SW480 (cell line): Measurements from ENCODE around the gene COL15A1.
"Not testable (repeated sequence)": the region's sequence is repeated elsewhere in the genome, so short reads cannot be mapped to it uniquely, and the experiment has no call there.

Source experiments
- DNase-seq: peaks from one replicate; pipeline ENCODE4 v3.0.0-alpha.2; 2016; ENCODE audit warnings: low spot score

COL15A1 gene

DNA sequence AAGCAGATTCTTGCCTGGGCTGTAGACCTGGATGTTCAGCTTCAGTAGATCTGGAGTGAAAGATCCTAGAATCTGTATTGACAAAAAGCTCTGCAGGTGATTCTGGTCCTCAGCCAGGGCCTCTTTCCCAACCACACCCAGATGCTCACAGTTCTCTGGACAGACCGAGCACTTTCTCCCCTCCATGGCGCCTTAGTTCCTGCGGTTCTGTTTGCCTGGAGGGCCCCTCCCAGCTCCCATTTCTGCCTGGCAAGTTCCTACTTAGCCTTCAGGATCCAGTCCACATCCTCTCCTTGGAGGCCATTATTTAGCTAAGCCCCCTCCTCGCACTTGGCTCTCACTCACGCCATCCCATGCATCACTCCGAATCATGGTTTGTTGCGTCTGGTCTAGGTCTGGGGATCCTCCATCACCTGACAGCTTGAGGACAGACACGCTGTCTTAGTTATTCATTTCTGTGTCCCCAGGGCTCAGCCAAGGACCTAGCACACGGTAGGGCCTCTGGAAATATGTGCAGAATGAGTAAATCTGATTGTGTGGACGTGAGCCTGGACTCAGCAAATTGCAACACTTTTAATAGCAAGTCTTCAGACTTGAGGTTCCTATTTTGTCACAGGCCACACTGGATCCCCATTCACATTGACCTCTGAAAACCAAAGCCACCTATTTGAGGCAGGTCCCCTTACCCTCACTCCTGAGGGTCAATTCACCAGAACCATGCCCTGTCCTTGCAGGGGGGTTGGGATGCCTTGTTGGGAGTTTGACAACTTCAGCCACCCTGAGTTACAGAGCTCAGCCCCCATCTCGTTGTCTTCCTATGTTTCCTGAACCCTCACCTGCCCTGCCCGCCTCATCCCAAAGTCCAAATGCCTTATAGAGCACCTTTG, 50.7 kb downstream of the COL15A1 start:
- DNase-seq: no peak

DNA sequence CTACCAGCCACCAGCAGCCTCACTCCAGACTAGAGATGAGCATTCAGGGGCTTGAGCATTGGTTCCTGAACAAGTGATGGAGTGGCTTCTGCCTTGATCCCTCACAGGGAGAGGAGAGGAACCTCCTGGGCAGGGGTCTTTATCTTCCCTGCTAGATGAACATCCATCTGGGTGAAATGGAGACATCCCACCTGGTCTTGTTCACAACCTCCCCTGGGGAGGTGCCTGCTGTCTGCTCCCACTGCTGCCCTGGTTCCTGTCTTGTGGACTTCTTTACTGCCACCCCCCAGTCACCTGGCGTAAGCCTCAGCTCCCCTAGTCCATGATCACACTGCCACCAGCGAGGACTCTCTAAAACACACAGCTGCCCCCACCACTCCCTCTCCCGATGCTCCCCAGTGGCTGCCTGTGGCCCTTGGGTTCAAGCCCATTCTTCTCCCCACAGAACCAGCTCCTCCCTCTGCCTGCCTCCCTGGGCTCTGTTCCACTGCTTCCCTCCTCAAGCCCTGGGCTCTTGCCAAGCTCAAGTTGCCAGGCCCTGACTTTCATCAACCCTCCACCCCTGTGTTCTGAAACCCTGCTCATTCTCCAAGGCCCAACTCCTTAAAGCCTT, 51.5 kb downstream of the COL15A1 start:
- no peak for DNase-seq

DNA sequence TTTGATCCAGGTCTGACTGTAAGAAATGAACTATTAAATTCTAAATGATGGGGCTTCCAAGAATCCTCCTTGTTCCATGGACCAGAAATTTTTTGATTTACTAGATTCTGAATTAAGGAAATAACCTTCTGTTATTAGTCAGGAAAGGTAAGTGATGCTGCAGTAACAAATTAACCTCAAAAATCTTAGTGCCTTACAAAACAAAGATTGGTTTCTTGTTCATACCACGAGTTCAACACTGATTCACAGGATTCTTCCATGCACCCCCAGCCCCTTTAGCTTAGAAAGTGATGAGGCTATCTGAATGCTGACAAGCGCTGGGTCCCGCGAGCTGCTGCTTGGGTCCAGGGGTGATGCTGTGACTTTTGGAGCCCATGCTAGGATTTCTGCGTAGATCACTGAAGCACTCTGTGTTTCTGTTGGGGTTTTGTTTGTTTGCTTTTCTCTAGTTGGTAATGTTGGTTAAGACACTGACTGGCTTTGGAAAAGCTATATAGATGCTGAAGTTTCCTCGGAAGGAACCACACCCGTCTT, 52.3 kb downstream of the COL15A1 start:
- DNase-seq: no peak

DNA sequence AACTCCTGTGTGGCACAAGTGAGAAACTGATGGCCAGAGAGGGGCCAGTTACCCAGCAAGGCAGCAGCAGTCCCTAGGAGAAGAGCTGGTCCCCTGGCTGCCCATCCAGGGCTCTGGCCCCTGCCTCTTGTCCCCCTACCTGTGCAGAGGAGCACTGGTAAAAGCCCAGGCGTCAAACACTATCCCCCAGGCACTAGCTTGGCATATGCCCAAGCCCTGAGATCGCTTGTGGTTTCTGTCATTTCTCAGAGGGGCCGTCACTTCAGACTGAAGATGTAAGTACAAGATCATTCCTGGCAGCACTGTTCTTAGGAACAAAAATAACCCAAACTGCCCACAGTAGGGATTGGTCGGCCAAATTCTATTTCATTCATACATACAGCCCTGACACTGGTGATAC, 53.9 kb downstream of the COL15A1 start:
- no peak for DNase-seq

DNA sequence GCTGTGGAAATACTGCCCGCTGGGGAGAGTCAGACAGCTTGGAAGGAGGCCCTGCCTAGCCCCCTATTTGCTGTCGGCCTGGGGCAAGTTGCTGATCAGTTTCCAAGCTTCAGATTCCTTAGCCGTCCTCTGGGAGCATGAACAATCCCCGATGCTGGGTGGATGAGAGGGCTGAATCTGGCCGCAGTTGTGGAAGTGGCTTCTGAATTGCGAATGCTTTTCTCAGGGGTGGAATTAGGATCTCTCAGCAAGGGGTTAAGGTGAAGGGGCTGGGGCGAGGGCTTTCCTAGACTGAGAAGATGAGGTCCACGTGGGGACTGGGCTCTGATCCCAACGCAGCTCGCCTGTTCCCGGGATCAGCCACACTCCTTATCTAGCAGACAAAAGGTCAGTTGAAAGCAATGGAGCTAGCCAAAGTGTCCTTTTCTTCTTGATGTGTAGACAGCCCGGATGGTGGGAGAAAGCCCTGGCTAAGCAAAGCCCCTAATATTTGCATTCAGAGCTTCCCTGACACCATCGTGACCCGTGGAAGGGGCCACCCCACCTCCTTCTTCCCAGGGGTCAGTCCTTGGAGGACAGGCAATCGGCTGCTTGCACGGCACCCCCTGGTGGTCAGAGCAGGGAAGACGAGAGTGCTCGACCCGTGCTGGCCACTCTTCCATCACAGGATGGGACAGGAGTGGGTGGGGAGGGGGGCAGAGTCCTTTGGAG, 54.9 kb downstream of the COL15A1 start:
- DNase-seq: peak; percentile 48

DNA sequence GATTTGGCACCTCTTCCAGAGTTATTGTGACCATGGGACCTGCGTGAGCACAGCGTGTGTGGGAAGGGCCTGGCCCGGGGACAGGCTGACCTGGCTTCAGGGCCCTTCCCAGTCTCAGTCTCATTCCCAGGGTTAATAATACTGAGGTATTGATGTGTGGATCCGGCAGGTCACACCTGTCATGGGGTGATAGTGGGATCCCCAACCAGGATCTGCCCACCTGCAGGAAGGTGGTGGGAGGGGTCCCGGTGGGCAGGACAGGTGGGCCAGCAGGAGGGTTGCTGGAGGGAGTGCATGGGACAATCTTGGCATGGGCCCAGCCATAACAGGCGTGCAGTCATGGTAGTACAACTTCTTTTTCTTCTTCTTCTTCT, 55.4 kb downstream of the COL15A1 start:
- DNase-seq: no peak

DNA sequence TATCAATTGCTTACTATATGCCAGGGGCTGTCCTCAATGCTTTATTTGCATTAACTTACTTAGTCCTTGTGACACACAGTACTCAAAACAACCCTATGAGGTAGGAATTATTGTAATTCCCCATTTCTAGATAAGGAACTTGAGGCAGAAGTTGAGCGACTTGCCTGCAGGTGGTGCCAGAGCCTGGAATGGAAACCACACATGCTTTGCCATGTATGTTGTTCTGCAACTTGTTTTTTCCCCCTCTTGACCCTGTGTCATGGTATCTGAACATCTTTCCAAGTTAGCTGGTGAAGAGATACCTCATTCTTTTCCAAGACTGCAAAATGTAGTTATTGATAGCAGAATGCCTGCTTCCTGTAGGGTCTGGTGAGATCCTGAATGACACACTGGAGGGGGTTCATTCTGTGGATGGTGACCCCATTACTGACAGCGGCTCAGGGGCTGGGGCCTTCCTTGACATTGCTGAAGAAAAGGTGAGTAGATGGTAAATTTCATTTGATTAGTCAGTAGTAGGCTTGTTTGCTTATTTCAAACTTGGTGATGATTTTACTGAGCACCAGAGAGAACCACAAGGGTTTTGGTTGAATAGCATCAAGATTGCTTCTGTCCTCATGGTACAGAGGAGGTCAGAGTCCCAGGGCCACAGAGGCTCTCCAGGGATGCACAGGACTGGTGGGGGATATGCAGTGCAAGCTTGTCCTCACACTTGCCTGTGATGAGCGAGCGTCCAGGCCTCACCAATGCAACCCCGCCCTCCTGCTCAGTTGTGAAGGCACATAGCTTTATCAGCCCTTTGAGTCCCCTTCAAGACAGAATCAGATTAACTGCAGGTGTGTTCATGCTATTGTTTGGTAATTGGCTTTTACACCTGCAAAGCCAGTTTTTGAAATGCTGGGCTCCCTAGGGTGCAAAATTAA, 57.0 kb downstream of the COL15A1 start:
- peak; percentile 53 for DNase-seq

DNA sequence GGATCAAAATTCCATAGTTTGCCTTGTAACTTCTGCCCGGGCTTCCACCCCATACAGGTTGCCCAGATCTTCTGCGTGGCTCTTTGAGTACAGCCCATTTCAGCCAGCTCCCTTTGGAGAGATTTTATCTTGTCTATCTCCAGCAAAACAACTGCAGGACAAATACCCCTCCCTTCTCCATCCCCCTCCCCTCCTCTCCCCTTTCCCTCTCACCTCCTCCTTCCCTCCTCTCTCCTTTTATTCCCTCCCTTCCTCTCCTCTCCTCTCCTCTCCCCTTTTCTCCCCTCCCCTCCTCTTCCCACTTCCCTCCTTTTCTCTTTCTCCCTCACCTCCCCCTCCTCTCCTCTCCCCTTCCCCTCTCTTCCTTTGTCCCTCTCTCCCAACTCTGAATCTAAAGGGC, 58.2 kb downstream of the COL15A1 start:
- DNase-seq: no peak

DNA sequence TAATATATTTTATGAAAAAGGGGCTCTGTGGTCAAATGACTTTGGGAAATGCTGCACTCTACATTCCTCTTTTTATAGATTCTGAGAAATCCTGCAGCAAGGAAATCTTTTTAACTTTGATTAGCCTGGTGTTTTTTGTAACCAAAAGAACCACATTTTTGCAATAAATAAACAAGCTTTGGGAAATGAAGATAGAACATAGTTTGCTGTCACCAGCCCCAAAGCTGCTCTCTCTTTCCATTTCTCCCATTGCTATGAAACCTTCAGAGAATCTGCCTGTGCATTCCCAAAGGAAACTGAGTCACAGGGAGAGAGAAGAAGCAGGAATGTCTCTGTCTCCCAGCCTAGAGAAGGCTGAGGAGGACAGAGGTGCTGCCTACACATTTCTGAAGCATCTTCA, 59.0 kb downstream of the COL15A1 start:
- DNase-seq: no peak

DNA sequence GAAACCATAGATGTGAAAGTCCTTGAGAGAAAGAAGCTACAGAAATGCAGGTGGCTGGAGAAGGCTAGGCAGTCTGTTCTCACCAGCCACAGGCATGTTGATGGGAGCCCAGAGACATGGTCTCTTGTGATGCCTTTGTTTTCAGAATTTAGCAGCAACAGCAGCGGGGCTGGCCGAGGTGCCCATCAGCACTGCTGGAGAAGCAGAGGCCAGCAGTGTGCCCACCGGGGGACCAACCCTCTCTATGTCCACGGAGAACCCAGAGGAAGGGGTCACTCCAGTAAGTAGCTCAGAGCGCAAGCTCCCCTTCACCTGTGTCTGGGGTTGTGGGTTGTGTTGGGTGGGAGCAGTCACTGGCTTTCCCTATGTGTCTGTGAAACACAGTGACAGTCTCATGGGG, 59.6 kb downstream of the COL15A1 start:
- DNase-seq: no peak

DNA sequence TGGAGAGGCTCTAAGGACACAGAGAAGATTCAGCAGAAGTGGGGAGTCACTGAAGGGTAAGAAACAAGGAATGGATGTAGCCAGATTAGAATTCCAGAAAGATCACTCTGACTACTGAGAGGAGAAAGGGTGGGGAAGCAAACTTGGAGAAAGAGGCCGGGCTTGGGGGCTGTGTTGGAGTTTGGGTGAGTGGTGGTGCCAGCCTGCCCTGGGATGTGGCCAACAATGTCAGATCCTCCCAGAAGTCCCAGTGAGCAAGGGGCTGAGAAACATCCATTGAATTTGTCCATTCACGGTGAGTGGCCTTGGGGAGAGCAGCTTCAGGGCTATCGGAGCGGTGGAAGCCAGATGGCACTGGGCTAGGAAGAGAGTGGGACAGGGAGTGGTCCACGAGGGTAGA, 60.4 kb downstream of the COL15A1 start:
- DNase-seq: no peak

DNA sequence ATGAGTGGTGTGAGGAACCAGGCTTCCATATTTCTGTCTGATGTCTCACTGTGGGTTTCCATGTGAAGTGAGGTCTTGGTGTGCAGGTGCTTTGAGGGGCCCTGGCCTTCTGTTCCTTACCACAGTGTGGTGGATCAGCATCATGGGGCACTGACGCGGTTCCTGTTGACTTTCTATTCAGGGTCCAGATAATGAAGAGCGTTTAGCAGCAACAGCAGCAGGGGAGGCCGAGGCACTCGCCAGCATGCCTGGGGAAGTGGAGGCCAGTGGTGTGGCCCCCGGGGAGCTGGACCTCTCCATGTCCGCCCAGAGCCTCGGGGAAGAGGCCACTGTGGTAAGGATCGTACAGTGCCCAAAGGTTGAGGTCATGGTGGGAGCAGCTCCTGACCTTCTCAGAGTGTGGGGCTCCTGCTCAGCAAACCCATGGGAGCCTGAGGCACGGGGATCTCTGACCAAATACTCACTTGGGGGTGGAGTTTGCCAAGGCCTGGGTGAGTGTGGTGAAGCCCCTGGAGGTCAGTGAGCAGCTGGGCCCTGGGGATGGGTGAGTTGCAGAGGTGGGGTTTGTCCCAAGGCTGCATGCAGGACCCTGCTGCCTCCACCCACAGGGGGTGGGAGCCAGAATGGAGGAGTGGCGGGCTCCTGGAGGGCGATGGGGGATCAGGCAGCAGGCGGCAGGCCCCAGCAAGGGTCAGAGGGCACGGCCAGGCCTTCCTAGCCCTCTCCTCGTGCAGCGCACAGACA, 61.2 kb downstream of the COL15A1 start:
- DNase-seq: no peak

DNA sequence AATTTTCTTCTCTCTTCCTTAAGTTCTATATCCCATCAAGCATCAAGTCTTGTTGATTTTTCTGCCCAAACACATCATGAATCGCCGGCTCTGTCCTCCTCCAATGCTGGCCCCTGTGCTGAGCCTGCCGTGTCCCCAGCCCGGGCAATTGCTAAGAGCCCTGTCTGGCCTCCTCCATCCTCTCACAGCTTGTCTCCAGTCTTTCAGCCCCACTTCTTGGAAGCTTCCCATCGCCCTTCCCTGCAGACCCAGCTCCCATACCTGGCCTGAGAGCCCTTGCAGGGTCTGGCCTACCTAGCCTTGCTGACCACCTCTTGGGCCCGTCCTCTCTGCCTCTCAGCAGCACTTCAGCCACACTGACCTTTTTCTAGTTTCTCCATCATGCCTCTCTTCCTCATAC, 61.9 kb downstream of the COL15A1 start:
- no peak for DNase-seq

DNA sequence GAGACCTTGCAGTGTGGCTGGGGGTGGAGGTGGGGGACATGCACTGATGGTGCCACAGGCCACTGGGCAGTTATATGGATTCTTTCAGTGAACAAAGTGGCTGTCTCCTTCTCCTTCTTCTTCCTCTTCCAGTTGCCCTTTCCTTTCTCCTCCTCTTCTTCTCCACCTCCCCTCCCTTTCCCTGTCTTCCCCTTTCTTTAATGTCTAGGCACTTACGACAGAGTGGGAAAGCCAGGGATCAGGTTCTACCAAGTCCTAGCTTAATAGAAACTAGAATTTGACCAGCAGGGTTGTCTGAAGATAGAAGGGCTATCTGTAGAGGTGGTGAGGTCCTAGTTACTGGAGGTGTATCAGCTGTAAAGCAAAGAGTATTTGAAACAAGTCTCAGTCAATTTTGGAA, 62.8 kb downstream of the COL15A1 start:
- no peak for DNase-seq

DNA sequence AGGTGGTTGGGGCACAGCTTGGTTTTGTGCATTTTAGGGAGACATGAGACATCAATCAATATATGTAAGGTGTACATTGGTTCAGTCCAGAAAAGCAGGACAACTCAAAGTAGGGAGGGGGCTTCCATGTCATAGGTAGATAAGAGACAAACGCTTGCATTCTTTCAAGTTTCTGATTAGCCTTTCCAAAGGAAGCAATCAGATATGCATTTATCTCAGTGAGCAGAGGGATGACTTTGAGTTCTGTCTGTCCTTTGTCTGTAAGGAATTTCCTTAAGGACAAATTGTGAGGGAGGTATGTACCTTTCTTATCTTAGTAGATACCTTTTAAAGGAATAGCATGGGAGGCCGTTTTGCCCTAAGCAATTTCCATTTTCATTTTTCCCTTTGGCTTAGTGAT, 63.3 kb downstream of the COL15A1 start:
- no peak for DNase-seq

DNA sequence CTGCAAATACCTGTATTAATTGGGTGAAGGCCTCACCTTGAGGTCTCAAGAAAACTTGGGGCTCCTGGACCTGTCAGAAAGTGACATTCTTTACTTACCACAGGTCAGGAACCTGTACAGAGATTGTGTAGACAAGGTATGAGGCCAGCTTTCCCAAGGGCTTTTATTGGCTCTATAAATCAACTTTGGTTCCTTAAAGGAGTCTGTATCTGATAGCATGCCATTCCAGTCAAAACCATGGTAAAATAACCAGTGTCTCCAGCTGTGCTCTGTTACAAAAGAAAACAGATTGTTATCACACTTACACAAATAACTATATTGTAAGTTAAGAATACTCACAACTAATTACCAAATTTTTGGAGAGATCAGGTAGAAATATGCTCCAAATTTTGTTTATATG, 64.5 kb downstream of the COL15A1 start:
- DNase-seq: no peak

DNA sequence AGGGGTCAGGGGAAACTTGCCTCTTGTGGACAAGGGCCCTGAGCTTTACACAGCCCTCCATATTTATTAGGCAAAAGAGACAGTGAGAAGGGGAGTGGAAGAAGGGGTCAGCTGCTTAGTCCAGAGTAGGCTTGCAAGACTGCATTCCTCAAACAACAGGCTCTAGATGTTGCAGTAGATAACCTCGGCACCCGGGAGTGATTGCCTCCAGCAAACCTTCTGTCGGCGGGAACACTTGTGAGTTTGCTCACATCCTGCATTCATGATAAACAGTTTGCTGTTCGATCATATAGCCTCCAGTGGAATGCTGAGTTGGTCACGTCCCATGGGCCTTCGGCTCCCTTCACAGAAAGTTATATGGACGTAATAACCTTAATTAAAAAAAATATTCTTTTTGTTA, 66.7 kb downstream of the COL15A1 start:
- DNase-seq: not testable (repeated sequence)

DNA sequence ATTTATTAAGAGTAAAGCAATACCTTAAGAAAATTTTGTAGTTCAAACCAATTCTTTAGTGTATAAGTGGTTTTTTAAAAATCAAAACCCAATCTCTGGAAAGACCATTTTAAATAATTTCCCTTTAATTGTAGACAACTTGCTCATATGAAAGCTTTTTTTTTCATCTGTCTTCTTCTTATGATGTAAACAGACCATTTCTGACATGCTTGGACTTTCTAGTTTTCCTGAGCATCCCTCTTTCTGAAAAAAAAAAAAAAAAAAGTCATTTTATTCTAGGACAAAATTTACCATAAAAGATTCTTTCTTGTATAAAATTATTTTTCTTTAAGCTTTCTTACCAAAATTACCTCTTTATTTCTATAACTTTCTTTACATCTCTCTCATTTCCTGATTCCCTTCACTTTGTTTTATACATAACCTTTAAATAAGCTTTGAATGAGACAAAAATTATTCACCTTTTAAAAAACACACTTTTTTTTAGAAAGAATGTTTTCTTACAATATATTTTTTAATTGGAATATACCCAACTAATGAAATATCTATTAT, 67.5 kb downstream of the COL15A1 start:
- DNase-seq: no peak

DNA sequence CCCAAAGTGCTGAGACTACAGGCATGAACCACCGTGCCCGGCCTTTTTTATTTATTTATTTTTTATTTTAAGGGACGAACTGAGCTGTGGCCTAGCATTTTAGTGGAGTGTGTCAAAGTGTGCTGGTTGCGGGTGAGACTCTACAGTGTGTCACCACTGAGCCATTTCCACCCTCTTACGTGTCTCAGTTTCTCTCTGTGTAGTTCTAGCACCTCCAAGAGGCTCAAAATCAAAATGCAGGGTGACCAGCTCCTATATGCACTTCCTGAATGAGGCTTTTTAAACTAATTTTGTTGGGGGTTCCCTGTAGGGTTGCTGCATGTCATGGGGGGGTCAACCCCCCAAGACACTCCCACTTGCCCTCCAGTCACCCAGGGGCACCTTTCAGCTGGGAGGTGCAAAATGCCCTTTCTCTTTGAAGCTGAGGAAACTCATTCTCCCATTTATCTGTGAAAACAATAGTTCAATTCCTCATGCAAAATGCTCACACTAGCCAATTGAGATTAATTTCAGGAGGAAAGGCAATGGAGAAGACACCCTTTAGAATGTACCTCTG, 69.3 kb downstream of the COL15A1 start:
- no peak for DNase-seq

DNA sequence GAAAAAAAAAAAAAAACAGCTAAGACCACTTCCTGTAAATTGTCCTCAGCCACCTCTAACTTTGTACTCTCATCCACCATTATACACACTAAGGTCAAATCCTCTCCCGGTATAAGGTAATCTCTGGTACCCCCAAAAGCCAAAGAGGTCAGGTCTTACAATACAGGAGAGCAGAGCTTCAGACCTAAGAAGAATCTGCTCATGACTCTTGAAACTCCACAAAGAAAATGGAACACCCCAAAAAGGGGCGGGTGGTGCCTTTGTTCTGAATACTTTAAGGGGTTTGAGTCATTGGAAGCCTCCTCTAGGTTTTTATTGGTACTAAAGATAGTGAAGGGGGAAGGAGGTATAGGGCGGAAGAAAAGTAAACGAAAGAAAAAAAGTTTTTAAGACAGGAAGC, 69.8 kb downstream of the COL15A1 start:
- no peak for DNase-seq
